NOMO-1 treated with DMSO at 0.1 percent for 48 hours (cell line): ENCODE data around the gene APLP2.
"Not testable (repeated sequence)": the region's sequence is repeated elsewhere in the genome, so short reads cannot be mapped to it uniquely, and the experiment has no call there.

Source experiments
- DNase-seq: peaks from one replicate; lab custom pipeline; 2025; ENCODE audit not compliant: unreplicated experiment; lab: John Stamatoyannopoulos, UW

The APLP2 gene

GRCh38 chr11:130069659-130070108 lies at the start of gene APLP2:
Gene APLP2, plus strand, starts transcription at chr11:130069894. Its CDS starts 84 bp downstream, at chr11:130069978.
- DNase-seq: peak; percentile 96

- no peak for DNase-seq
Measured at GRCh38 chr11:130020323-130020722, 49.4 kb upstream of the APLP2 start.

- DNase-seq: not testable (repeated sequence)
Measured at GRCh38 chr11:130021606-130022005, 48.1 kb upstream of the APLP2 start.

- no peak for DNase-seq
Measured at GRCh38 chr11:130022799-130023198, 46.9 kb upstream of the APLP2 start.

DNA sequence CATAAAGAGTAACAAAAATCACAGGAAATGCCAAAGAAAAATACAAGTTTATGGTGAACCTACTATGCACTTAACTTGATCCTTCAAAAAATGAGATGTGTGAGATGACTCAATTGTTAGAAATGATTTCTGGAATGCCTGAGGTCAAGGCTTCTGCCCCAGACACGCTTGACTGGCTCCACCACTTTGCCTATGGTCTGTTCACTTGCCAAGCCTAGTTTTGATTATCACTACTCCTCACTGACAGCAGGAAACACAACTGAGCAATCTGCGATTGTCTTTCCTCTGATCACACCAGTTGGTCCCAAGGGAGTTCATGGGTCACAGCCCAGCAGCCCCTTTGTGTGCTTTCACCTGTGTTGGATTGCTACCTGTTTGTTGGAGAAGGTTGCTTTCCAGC lies 46.5 kb upstream of the APLP2 start:
- no peak for DNase-seq

DNA sequence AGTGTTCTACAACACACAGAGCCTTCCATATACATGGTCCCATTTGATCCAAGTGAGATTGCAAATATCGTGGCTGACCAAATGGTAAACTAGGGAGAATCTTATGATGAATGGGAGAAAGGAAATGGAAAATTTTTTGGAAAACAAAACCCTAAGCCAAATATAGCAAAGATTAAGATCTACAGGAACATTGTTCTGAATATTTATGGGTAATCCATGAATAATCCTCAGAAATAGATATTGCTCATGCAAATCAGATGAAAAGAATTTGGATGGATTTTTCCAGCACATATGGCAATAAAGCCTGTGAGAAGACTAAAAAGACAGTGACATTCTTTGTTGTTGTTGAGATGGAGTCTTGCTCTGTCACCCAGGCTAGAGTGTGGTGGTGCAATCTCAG lies 45.3 kb upstream of the APLP2 start:
- no peak for DNase-seq

DNA sequence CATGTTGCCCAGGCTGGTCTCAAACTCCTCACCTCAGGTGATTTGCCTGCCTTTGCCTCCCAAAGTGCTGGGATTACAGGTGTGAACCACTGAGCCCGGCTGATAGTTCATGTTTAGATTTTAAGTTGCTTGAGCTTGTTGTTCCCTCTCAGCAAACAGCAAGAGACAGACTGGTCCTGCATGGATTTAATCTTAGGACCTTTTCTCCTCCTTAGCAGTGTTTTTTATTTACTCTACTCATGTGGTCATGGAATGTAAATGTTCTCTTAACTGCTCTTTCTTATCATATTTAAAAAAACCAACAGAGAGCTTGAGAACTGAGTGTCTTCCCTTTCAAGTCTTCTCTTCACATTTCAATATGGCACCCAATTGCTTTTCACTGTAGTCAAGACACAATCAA lies 44.3 kb upstream of the APLP2 start:
- no peak for DNase-seq

DNA sequence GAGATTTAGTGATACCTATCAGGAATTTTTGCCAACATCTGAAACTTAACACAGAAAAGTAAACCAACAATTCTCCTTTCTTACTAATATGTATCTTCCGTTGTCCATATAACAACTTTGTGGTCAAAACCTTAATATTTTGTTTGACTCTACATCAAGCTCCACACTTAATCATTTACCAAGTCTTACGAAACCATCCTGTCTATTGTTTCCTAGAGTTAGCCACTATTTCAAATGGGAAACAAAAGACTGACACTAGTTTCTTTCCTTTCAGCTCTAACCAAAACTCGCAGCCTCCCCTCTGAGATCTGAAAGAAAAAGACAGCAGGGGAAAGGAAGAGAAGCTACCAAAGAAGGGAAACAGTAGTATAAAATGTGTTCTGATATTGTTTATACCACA lies 40.6 kb upstream of the APLP2 start:
- no peak for DNase-seq

- no peak for DNase-seq
Measured at GRCh38 chr11:130031056-130031455, 38.6 kb upstream of the APLP2 start.

- DNase-seq: no peak
Measured at GRCh38 chr11:130031945-130032344, 37.7 kb upstream of the APLP2 start.

- no peak for DNase-seq
Measured at GRCh38 chr11:130032931-130033330, 36.8 kb upstream of the APLP2 start.

- DNase-seq: no peak
Measured at GRCh38 chr11:130034236-130034635, 35.5 kb upstream of the APLP2 start.

DNA sequence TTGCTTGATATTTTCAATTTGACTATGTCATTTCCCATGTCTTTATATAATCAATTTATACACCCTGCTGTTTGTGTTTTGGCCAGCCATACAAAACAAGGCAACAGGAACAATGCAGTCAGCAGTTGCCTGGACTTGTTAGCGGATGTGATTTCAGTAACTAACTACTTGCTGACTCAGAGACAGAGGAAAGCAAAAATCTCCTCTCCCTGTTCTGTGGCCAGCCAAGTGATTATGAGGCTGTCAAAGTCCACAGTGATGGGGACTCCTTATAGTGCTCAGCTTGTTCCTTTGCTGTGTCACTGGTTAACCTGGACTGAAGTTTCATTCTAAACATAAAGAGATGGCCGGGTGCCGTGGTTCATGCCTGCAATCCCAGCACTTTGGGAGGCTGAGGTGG lies 32.6 kb upstream of the APLP2 start:
- DNase-seq: peak; percentile 21

GRCh38 chr11:130037881-130038585 lies 31.7 kb upstream of the APLP2 start:
- DNase-seq: no peak

- no peak for DNase-seq
Measured at GRCh38 chr11:130040281-130040940, 29.3 kb upstream of the APLP2 start.

DNA sequence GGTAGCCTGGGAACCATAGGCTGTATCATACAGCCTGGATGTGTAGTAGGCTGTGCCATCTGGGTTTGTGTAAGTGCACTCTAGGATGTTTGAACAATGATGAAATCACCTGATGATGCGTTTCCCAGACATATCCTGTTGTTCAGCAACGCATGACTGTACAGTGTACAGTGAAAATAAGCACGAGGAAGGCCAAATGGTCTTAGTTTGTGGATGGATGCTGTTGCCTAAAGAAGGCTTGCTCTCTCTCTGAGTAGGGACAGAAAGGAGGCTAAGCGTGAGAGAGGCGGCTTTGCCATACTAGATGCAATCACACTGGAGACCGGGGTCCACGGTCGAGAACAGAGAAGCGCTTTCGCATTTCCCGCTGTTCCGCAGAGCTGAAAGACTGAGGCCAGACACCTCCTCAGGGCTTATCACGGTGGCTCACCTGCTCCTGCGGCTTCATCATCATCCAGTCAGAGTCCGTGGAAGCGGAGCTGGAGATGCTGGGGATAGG lies 27.6 kb upstream of the APLP2 start:
- DNase-seq: peak; percentile 39

DNA sequence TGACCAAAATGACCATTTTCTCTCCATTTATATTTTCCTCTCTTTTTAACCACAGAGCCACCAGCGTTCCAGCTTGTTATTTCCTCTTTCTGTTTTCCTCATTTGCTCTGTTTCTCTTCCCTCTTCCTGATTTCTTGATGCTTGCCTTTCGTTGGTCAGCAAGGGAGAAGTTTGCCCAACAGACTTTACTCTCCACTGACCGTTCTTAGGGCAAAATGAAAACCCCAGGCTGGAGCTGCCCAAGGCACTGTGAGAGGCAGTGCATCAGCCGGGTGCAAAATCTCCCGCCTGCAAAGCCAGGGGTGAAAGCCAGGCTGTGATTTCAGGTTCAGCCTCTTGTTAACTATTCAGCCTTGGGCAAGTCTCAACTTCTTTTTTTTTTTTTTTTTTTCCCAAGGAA lies 26.1 kb upstream of the APLP2 start:
- peak; percentile 64 for DNase-seq

DNA sequence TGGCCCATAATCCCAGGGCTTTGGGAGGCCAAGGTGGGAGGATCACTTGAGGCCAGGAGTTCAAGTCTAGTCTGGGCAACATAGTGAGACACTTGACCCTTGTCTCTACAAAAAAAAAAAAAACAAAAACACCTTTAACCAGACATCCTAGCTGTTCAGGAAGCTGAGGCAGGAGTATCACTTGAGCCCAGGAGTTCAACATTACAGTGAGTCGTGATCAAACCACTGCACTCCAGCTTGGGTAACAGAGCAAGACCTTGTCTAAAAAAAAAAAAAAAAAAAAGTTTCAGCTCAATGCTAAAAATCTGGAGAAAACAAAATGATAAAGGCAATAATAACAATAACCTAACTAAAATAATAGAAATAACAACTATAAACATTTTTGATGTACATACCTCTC lies 22.6 kb upstream of the APLP2 start:
- no peak for DNase-seq

DNA sequence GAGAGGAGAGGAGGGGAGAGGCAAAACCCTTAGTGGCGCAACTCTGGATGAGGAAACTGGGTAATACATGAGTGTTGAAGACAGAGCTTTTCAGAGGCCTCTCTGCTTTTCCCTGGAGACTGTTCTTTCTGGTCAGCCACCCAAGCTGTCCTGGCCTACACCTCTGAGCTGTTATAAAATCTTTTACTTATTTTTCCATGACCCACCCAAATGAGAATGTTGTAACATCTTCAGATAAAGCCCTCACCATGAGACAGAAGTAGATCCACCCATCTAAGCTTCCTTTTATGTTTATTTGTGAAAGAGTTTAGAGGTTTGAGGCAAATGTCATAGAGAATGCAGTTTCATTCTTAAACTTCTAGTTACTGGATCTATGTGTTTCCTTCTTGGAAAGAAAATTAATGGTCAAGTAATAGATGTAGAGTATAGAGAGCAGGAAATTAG lies 20.3 kb upstream of the APLP2 start:
- DNase-seq: peak; percentile 52

GRCh38 chr11:130050257-130050656 lies 19.4 kb upstream of the APLP2 start:
- peak; percentile 16 for DNase-seq

DNA sequence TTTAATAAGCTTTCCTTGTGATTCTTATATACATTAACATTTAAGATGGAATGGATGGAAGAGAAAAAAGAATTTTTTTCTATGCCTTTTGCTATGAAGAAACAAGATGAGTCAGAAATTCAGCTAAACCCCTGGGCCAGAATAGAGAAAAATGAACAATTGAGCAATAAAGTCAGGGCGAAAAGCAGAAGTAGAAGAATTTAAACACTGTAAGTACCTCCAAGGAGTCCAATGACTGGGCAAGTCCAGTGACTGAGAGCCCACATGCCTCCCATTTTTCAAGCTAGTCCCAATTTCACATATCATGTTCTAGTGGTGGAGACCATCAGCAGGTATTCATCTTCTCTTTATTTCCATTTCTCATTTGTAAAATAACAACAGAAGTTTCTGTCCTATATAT lies 18.6 kb upstream of the APLP2 start:
- DNase-seq: peak; percentile 97

GRCh38 chr11:130052567-130052966 lies 17.1 kb upstream of the APLP2 start:
- no peak for DNase-seq
